Transverse colon (tissue), 4 donors: Measurements from ENCODE around the gene PDGFC.

ENCODE experiments used
- CTCF ChIP-seq, 5 experiments: fragments of 200-600 bp in 3 of 5; fragments of 450-650 bp in 2 of 5; sonication (generic) in 3 of 5; IDR thresholded peaks; 1 replicate in 2 of 5; 2 replicates in 3 of 5; pipeline ENCODE4 v1.5.1; 2016 to 2017; ENCODE audit warnings: antibody characterized with exemption in 5 of 5, inconsistent platforms in 3 of 5, mild to moderate bottlenecking in 2 of 5, moderate library complexity in 1 of 5
- EP300 ChIP-seq: sonication (generic); formaldehyde crosslinking; IDR thresholded peaks from one replicate; pipeline ENCODE4 v1.6.1; 2017; ENCODE audit warnings: antibody characterized with exemption, low read depth
- POLR2A ChIP-seq: fragments of 450-650 bp; IDR thresholded peaks from one replicate; pipeline ENCODE4 v1.6.1; 2016; ENCODE audit warnings: antibody characterized with exemption, mild to moderate bottlenecking, moderate library complexity
- POLR2AphosphoS5 ChIP-seq, 3 donors: sonication (generic); formaldehyde crosslinking; IDR thresholded peaks; one replicate each; pipeline ENCODE4 v1.6.1; 2016; ENCODE audit warnings: antibody characterized with exemption in 3 of 3

DNA sequence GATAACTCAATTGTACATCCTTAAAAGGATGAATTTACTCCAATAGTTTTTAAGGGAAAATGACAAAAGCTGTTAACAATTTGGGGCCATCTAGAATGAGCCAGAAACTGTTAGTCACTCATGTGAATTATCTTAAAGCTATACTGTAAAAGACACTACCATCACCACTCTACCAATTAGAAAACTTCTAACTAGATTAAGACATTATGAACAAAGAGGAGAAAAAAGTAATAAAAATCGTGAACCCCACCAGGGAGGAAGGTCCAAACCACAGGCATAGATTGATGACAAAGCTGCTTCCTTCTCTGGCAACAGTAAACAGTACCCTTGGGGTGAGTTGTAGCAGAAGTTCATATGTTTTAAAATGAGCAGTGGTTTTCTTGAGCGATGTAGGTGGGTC is 106.1 kb downstream of the PDGFC start:
- TF ChIP-seq CTCF (IDR thresholded peaks at IDR 0.05) (no peak), POLR2A (no peak), POLR2AphosphoS5 (IDR thresholded peaks at IDR 0.05) (no peak), EP300 (no peak)
